Endothelial cell of umbilical vein (primary cell): ENCODE data around the gene POLN. TPM values are rescaled to one million over a fixed set of nuclear protein-coding genes. Genes with fewer than 3 reads are reported as not detected.

Experiments used
- BruUV-seq: library from RNA; stranded (reverse); fragments of 400-500 nt; replicated peaks from 2 replicates; lab custom pipeline; 2021; lab: Mats Ljungman, UMichigan
- CTCF ChIA-PET: fragments of 300-600, 350-600 bp; sonication (Branson Sonifier 250); formaldehyde crosslinking; loops from one replicate; lab custom pipeline; 2021; ENCODE audit warnings: antibody characterized with exemption, inconsistent platforms; lab: Charles Lee
- POLR2A ChIA-PET: fragments of 300-600, 350-600 bp; sonication (Branson Sonifier 250); formaldehyde crosslinking; loops from one replicate; lab custom pipeline; 2021; ENCODE audit warnings: antibody characterized with exemption, inconsistent platforms; lab: Charles Lee
- DNase-seq: peaks from one replicate; pipeline ENCODE4 v3.0.0-alpha.2; 2011; ENCODE audit warnings: low read depth, low spot score
- FAIRE-seq: peaks from 2 replicates; lab custom pipeline; 2011; peaks lifted over from hg19 to GRCh38; lab: Jason Lieb, UNC
- H2AFZ ChIP-seq: 2 replicates; pipeline ENCODE4 v1.6.0; 2012; ENCODE audit warnings: low read depth, low read length, control low read depth, inconsistent platforms
- H3K27ac ChIP-seq: 2 replicates; pipeline ENCODE4 v1.5.1; 2011; ENCODE audit warnings: low read depth, mild to moderate bottlenecking, control low read depth, low read length, moderate library complexity; ENCODE audit not compliant: insufficient read depth
- H3K27me3 ChIP-seq, 2 experiments: 2 replicates each; pipeline versions ENCODE4 v1.6.0 to v1.6.1; 2011; ENCODE audit warnings: low read length in 2 of 2, mixed read lengths in 1 of 2; ENCODE audit not compliant: control insufficient read depth in 2 of 2, insufficient read depth in 2 of 2
- H3K36me3 ChIP-seq, 2 experiments: 2 replicates in 1 of 2; 3 replicates in 1 of 2; pipeline ENCODE4 v1.5.1; 2011; ENCODE audit warnings: low read length in 2 of 2, mild to moderate bottlenecking in 1 of 2, moderate library complexity in 1 of 2; ENCODE audit not compliant: control insufficient read depth in 2 of 2, insufficient read depth in 2 of 2; ENCODE audit errors: extremely low read depth in 1 of 2
- H3K4me1 ChIP-seq: 3 replicates; pipeline ENCODE4 v1.5.1; 2011; ENCODE audit warnings: mild to moderate bottlenecking, low read length; ENCODE audit not compliant: control insufficient read depth, insufficient read depth; ENCODE audit errors: extremely low read depth
- H3K4me2 ChIP-seq: 2 replicates; pipeline ENCODE4 v1.6.1; 2011; ENCODE audit warnings: low read length, control low read depth, mixed read lengths; ENCODE audit not compliant: insufficient read depth
- H3K4me3 ChIP-seq, 3 experiments: fragments of 200-600 bp in 1 of 3; sonication (generic), shearing (Covaris generic) in 1 of 3; replicated peaks in 1 of 3; 2 replicates each; pipeline ENCODE4 v1.5.1; 2011 to 2016; ENCODE audit warnings: control low read depth in 3 of 3, low read length in 3 of 3, mild to moderate bottlenecking in 2 of 3, inconsistent platforms in 1 of 3, low read depth in 1 of 3, moderate library complexity in 1 of 3; ENCODE audit not compliant: insufficient read depth in 1 of 3
- H3K79me2 ChIP-seq: 2 replicates; pipeline ENCODE4 v1.6.0; 2012; ENCODE audit warnings: low read length, inconsistent platforms; ENCODE audit not compliant: control insufficient read depth, insufficient read depth
- H3K9ac ChIP-seq: replicated peaks from 2 replicates; pipeline ENCODE3; 2011; ENCODE audit warnings: low read length, control low read depth; ENCODE audit not compliant: insufficient read depth; ENCODE audit errors: extremely low read depth
- H3K9me1 ChIP-seq: replicated peaks from 3 replicates; pipeline ENCODE4 v1.6.0; 2011; ENCODE audit warnings: mild to moderate bottlenecking, low read length; ENCODE audit not compliant: control insufficient read depth, insufficient read depth; ENCODE audit errors: extremely low read depth
- H3K9me3 ChIP-seq: replicated peaks from 2 replicates; pipeline ENCODE4 v1.5.1; 2012; ENCODE audit warnings: low read length, inconsistent platforms; ENCODE audit not compliant: control insufficient read depth, insufficient read depth
- H4K20me1 ChIP-seq: replicated peaks from 2 replicates; pipeline ENCODE3; 2011; ENCODE audit warnings: mild to moderate bottlenecking, low read length; ENCODE audit not compliant: control insufficient read depth, insufficient read depth; ENCODE audit errors: extremely low read depth
- CTCF ChIP-seq, 2 donors: IDR thresholded peaks; 1 replicate in 1 of 2; 2 replicates in 1 of 2; pipeline ENCODE4 v1.5.1; 2011; ENCODE audit warnings: low read length in 2 of 2, mild to moderate bottlenecking in 2 of 2, moderate library complexity in 2 of 2, control low read depth in 1 of 2, inconsistent platforms in 1 of 2, low read depth in 1 of 2; ENCODE audit not compliant: insufficient read depth in 1 of 2; ENCODE audit errors: extremely low read depth in 1 of 2
- EZH2 ChIP-seq: IDR thresholded peaks from 2 replicates; pipeline ENCODE4 v1.6.1; 2012; ENCODE audit warnings: borderline replicate concordance, low read depth, mild to moderate bottlenecking, moderate library complexity, low read length, inconsistent platforms; ENCODE audit not compliant: severe bottlenecking
- FOS ChIP-seq: IDR thresholded peaks from 2 replicates; pipeline ENCODE4 v1.6.1; 2011; ENCODE audit warnings: mild to moderate bottlenecking, low read length, moderate library complexity, borderline replicate concordance; ENCODE audit not compliant: insufficient read depth
- GATA2 ChIP-seq: IDR thresholded peaks from 2 replicates; pipeline ENCODE4 v1.7.0; 2011; ENCODE audit warnings: low read depth, mild to moderate bottlenecking, moderate library complexity, mixed read lengths, low read length; ENCODE audit not compliant: insufficient read length, insufficient read depth
- JUN ChIP-seq: IDR thresholded peaks from 2 replicates; pipeline ENCODE4 v1.6.1; 2011; ENCODE audit warnings: borderline replicate concordance, low read depth; ENCODE audit not compliant: insufficient read length, insufficient read depth
- MYC ChIP-seq: IDR thresholded peaks from one replicate; pipeline ENCODE4 v1.6.1; 2011; ENCODE audit warnings: mild to moderate bottlenecking, low read depth, low read length
- POLR2A ChIP-seq: IDR thresholded peaks from 2 replicates; pipeline ENCODE4 v1.6.1; 2012; ENCODE audit warnings: low read depth, mild to moderate bottlenecking, control low read depth, low read length
- POLR2AphosphoS5 ChIP-seq: IDR thresholded peaks from 2 replicates; pipeline ENCODE4 v1.6.1; 2012; ENCODE audit warnings: low read depth, mild to moderate bottlenecking, control low read depth, low read length, moderate library complexity; ENCODE audit not compliant: insufficient read depth
- dilution Hi-C: fragments of 300-500 bp; cut with MboI; formaldehyde crosslinking; loops from one replicate; pipeline ENCODE4 v1.15.0; 2019; ENCODE audit warnings: low sequenced_read_pairs; ENCODE audit not compliant: extremely low pct_ligation_motif_present
- intact Hi-C: fragments of 100-400 bp; cut with micrococcal nuclease; formaldehyde crosslinking; loops from one replicate; pipeline ENCODE4 v1.10.0; 2022
- polyA plus RNA-seq, 4 experiments: library from polyadenylated mRNA; depleted of rRNA in 3 of 4; stranded (reverse) in 3 of 4; unstranded in 1 of 4; fragments of >200 nt; gene quantifications; 2 replicates each; pipeline versions ENCODE4 v1.2.1 to v1.2.3, GENCODE V29; 2011 to 2012; ENCODE audit warnings: missing spikeins in 1 of 4
- total RNA-seq: library from RNA; stranded (reverse); gene quantifications from 2 replicates; pipeline ENCODE4 v1.2.3, GENCODE V29; 2021
- TF ChIP-seq, protein P1 (sequence below): IDR thresholded peaks from 2 replicates; pipeline ENCODE4 v1.6.1; 2011; ENCODE audit not compliant: insufficient read depth, insufficient read length

The POLN gene
- total and polyA plus RNA-seq, 2 donors (not counting 3 experiments of a cell fraction or from before 2014, with no cell fraction given): 1.3 to 4.2 TPM

- intact Hi-C loops: no loop called here
Observed at GRCh38 chr4:2277956-2278355, 36.0 kb upstream of the POLN start.

GRCh38 chr4:2276581-2277325 is 34.8 kb upstream of the POLN start:
- Histone ChIP-seq H4K20me1 (no peaks in the 10 kb centered on the region), H3K4me2 (no peak overlapping the region), H3K9ac (no peak overlapping the region), H3K9me3 (no peaks in the 10 kb centered on the region), H3K4me3 (no peak overlapping the region), H3K9me1 (no peaks in the 10 kb centered on the region), H3K36me3 (no peaks in the 10 kb centered on the region), H3K79me2 (no peaks in the 10 kb centered on the region), H3K4me1 (no peaks in the 10 kb centered on the region), H3K27ac (no peak overlapping the region), H2AFZ (no peak overlapping the region), H3K27me3 (no peaks in the 10 kb centered on the region)
- dilution Hi-C loops (no loop called here), intact Hi-C loops (no loop called here)
- BruUV-seq: no TSS peak
- TF ChIP-seq GATA2 (no peak), POLR2AphosphoS5 (no peak), EZH2 (no peak), POLR2A (no peak), CTCF (IDR thresholded peaks at IDR 0.05; ENCODE audit: extremely low read depth in 1 of 2, insufficient read depth in 1 of 2, low read depth in 1 of 2, low read length in 2 of 2) (no peak), FOS (no peak), JUN (no peak), MYC (no peak)
- TF ChIP-seq, protein P1, sequence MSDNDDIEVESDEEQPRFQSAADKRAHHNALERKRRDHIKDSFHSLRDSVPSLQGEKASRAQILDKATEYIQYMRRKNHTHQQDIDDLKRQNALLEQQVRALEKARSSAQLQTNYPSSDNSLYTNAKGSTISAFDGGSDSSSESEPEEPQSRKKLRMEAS: no peak
- FAIRE-seq (no peak), DNase-seq (no peak)
- CTCF ChIA-PET: no interaction called here
- POLR2A ChIA-PET: no interaction called here

More at GRCh38 chr4:2277956-2278355, 36.0 kb upstream of the POLN start:
- Histone ChIP-seq H3K36me3 (no peaks in the 10 kb centered on the region), H3K27ac (no peak overlapping the region), H2AFZ (no peak overlapping the region), H3K27me3 (no peaks in the 10 kb centered on the region), H3K9ac (no peak overlapping the region), H3K79me2 (no peaks in the 10 kb centered on the region), H3K4me1 (no peaks in the 10 kb centered on the region), H3K4me2 (no peak overlapping the region), H3K4me3 (no peak overlapping the region), H3K9me1 (no peaks in the 10 kb centered on the region), H3K9me3 (no peaks in the 10 kb centered on the region), H4K20me1 (no peaks in the 10 kb centered on the region)
- POLR2A ChIA-PET: interaction anchor here (0.6 kb wide), 1 partner anchor 16 kb away, joined by 4 read pairs; no protein-coding TSS in a partner anchor
- no TSS peak for BruUV-seq
- TF ChIP-seq POLR2A: no peak
- CTCF ChIA-PET: no interaction called here
- dilution Hi-C loops: no loop called here
- FAIRE-seq: no peak
- no peak for DNase-seq
